ENCODE results near the gene SDK1.
"Not testable (repeated sequence)": the region's sequence is repeated elsewhere in the genome, so short reads cannot be mapped to it uniquely, and the experiment has no call there.

SDK1 gene

GRCh38 chr7:3931843-3932242 is 630.8 kb downstream of the SDK1 start:
- no peak overlapping the region for H3K27ac ChIP-seq
- DNase-seq (ENCODE audit: low spot score) = no peak
- TF ChIP-seq, protein P1, sequence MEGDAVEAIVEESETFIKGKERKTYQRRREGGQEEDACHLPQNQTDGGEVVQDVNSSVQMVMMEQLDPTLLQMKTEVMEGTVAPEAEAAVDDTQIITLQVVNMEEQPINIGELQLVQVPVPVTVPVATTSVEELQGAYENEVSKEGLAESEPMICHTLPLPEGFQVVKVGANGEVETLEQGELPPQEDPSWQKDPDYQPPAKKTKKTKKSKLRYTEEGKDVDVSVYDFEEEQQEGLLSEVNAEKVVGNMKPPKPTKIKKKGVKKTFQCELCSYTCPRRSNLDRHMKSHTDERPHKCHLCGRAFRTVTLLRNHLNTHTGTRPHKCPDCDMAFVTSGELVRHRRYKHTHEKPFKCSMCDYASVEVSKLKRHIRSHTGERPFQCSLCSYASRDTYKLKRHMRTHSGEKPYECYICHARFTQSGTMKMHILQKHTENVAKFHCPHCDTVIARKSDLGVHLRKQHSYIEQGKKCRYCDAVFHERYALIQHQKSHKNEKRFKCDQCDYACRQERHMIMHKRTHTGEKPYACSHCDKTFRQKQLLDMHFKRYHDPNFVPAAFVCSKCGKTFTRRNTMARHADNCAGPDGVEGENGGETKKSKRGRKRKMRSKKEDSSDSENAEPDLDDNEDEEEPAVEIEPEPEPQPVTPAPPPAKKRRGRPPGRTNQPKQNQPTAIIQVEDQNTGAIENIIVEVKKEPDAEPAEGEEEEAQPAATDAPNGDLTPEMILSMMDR (IDR thresholded peaks at IDR 0.05) = no peak
- H3K4me3 ChIP-seq = no peak overlapping the region

DNA sequence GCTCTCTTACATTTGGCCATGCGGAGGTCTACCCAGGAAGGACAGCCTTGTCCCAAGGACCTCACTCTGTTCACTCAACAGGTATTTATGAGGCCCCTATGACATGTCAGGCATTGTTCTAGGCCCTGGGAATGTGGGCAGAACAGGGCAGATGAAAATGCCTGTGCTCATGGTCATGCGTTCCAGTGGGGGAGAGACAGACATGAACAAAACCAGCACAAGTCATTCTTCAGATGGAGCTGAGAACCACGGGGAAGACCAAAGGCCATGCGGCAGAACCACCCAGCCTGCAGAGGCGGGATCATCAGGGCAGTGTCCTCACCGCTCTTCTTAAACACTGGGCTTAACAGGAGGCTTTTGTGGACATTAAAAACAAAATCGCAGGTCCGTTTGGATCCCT is 636.1 kb downstream of the SDK1 start:
- no peak overlapping the region for H3K4me3 ChIP-seq
- TF ChIP-seq, protein P1 (IDR thresholded peaks at IDR 0.05) = no peak
- DNase-seq (ENCODE audit: low spot score) = no peak
- H3K27ac ChIP-seq = no peak overlapping the region

DNA sequence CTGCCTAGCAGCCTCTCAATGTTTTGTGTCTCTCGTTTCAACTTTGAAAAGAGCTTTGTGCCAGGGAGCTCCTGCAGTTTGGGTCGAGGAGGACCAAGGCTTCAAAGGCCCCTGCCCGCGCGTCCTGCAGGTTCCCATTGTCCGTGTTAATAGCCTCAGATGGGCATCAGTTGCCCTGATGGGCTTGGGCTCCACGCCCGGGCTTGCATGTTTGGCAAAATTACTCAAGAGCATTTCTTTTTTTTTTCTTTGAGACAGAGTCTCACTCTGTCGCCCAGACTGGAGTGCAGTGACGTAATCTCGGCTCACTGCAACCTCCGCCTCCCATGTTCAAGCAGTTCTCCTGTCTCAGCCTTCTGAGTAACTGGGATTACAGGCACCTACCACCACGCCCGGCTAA is 636.6 kb downstream of the SDK1 start:
- Histone ChIP-seq H3K4me3 (no peak overlapping the region), H3K27ac (no peak overlapping the region)
- DNase-seq (ENCODE audit: low spot score) = no peak
- TF ChIP-seq, protein P1 (IDR thresholded peaks at IDR 0.05) = no peak

DNA sequence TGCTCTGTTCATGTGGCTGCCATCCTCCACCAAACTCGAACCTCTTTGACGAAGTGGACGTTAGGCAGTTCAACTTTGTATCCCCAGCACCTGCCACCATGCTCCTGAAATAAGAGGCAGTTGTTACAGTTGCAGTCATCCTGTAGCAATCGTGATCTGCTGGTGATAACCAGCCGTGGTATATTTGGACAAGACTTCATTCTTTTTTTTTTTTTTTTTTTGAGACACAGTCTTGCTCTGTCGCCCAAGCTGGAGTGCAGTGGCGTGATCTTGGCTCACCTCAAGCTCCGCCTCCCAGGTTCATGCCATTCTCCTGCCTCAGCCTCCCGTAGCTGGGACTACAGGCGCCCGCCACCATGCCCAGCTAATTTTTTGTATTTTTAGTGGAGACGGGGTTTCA is 640.7 kb downstream of the SDK1 start:
- not testable (repeated sequence) for H3K4me3 ChIP-seq; DNase-seq (ENCODE audit: low spot score); H3K27ac ChIP-seq

GRCh38 chr7:3942276-3942675 is 641.2 kb downstream of the SDK1 start:
- DNase-seq (ENCODE audit: low spot score) = no peak
- no peak overlapping the region for H3K4me3 ChIP-seq
- no peak overlapping the region for H3K27ac ChIP-seq
- TF ChIP-seq, protein P1 (IDR thresholded peaks at IDR 0.05) = no peak

DNA sequence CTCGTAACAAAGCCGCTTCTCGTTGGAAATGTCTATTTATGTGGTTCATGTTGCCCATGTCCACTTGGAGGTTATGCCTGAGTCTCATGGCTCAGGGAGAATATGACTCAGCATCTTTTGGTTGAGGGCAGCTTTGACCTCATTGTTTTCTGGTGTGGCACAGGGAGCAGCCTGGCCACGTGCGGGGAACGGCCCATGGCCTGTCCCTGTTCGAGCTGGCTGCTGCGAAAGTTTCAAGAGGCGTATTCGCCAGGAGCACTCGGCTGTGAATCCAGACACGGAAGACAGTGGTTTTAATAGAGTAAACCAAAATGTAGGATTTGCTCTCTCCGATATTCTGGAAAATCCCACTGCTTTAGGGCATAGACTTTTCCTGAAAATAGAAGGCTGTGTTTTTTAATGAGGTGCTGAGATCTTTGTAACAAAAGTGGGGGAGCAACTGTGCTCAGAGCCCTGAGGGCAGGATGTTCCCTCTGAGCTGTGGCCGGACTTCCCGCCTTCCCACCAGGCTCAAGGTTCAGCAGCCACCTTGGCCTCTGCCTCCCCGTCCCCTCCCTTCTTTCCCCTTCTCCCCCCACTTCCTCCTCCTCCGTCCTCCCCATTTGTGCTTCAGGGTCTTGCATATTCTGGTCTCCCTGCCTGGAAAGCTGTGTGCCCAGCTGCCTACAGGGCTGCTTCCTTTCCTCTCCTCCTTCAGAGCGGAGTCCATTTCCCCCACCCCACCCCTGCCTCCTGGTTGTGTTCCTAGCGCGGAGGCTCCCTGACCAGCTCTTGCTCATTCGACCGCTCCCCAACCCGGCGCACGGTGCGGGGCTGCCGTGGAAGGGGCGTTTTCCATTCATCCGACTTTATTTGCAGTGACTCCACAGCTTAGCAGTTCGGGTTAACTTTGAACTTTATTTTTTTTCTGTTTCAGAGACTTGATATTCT is 642.0 kb downstream of the SDK1 start:
- no peak for DNase-seq (ENCODE audit: low spot score)
- TF ChIP-seq, protein P1 (IDR thresholded peaks at IDR 0.05) = no peak
- H3K27ac ChIP-seq = no peak overlapping the region
- no peak overlapping the region for H3K4me3 ChIP-seq

DNA sequence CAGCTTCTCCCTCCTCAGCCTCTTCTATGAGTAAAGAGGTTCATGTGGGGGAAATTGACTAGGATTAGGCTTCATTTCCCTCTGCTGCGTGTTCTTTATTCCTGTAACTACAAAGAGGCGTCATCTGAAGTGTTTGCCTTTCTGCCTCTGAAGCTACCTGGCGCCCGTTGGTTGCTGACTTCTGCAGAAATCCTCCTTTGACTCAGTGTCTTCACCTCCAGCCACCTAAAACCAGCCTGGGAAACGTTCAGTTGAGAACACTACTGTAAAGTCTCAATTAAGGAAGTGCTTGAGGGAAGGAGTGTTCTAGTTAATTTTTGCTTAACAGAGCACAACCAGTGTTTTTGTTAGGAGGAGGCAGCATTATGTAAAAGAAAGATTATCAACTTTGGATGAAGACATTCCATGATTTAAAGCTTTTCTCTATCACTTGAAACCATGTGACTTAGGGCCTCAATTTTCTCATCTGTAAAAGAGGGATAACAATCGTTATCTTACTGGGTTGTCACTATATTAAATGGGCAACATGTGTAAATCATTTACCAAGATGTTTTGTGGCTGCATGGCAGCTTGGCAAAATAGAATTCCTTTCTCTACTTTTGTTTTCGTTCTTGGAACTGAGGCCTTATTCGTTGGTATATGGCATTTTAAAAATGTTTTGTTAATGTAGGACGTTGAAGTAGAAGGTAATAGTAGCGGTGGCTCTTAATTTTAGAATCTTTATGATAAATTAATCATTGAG is 642.9 kb downstream of the SDK1 start:
- H3K4me3 ChIP-seq = no peak overlapping the region
- DNase-seq (ENCODE audit: low spot score) = no peak
- TF ChIP-seq, protein P1 (IDR thresholded peaks at IDR 0.05) = no peak
- no peak overlapping the region for H3K27ac ChIP-seq
